ENCODE data around the gene MTG1.

Gene MTG1

DNA sequence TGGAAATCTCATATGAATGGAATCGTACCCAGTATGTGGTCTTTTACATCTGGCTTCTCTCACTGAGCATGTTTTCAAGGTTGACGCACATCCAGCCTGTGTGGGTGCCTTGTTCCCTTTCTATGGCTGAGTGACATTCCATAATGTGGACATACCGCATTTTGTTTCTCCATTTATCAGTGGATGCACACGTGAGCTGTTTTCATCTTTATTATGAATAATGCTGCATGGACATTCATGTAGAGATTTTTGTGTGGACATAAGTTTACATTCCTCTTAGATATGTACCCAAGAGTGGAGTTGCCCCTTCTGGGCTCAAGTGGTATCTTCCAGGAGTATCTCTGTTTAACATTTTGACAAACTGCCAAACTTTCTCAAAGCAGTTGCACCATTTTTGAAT lies 58.5 kb downstream of the MTG1 start:
- no peak for DNase-seq

DNA sequence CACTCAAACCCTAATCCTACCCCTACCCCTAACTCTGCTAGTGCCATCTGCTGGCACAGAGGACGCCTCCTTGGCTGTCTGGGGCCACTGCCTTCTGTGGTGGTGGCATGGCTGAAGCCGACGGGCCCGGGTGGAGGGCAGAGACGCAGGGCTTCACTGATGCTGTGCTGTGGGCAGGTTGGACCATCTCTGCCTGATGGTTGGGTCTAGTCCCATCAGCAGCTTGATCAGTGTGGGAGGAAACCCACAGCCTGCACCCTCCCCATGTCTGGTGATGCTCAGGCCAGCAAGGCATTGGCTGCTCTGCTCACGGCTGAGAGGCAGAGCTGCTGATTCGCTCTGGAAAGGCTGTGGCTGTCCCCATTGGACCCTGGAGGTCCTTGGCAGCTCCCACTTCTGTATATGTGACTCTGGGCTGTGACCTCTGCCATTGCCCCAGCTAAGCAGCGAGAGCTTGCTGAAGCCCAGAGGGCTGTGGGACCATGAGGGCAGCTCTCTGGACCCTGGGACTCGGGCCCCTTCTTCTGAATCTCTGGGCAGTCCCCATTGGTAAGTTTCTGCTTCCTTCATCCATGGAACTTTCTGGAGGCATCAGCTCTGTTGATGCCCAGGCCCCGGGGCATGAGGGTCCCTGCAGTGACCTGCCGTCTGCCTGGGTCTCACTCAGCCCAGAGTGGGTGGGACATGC lies 59.7 kb downstream of the MTG1 start, which contains the start of gene SCART1:
TSS of gene SCART1 (plus strand) at position 430 of the 688 bp plus-strand sequence. CDS start at position 483, 53 bp downstream.
- DNase-seq, result no peak

DNA sequence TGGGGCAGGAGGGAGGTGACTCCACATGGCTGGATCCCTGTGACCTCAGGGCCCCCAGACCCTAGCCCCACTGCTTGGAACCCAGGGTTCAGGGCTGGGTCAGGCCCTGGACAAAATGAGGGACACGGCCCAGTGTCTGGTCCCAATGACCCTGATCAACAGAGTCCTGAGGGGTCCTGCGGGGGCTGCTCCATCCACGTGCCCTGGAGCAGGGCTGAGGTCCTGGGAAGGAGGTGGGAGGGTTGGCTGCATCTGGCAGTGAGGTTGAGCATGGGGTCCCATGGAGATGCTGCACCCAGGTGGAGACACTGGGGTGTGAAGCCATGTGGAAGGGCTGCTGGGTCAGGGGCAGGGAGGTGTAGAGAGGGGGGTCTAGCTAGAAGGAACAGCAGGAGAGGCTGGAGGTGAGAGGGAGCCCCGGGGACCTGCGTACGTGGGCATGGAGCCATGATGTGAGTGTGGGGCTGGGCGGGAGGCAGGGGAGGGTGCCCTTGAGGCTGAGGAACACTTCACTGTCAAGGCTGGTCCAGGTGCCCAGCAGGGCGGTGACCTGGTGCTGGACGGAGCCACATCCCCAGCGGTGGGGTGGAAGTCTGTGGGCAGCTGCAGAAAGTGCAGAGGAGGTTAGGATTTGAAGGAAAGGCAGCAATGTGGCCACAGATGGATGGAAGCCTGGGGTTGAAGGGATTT lies 60.4 kb downstream of the MTG1 start:
- DNase-seq, result no peak

DNA sequence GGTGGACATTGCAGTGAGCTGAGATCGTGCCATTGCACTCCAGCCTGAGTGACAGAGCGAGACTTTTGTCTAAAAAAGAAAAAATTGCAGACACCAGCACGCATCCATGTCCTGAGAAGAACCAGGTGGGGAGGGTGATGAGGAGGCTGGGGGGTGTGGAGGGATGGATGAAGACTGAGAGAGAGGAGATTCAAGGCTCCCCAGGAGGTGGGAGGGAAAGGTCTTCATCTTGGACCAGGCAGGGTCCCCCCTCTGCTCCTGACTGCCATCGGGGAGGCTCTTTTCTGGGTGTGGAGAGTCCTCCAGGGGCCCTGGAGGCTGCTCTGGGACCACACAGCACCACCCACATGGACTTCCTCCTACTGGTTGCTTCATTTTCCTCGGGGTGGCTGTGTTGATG lies 61.2 kb downstream of the MTG1 start:
- no peak for DNase-seq

DNA sequence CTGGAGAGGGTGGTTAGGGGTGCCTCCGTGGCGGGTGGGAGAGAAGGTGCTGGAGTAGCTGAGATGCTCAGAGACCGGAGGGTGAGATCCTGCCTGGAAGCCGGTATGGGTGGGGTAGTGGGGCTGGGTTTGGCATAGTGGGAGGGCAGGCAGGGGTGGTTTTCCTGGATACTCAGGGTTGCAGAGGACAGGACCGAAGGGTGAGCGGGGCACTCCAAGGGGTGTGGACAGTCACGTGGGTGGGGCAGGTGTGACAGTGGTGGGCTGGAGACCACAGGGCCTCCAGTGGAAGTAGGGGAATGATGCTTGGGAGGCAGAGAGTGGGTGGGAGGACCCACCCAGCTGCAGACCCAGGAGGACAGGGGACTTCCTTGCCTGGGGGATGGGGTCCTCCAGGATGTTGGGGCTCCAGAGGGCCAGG lies 61.7 kb downstream of the MTG1 start:
- no peak for DNase-seq

DNA sequence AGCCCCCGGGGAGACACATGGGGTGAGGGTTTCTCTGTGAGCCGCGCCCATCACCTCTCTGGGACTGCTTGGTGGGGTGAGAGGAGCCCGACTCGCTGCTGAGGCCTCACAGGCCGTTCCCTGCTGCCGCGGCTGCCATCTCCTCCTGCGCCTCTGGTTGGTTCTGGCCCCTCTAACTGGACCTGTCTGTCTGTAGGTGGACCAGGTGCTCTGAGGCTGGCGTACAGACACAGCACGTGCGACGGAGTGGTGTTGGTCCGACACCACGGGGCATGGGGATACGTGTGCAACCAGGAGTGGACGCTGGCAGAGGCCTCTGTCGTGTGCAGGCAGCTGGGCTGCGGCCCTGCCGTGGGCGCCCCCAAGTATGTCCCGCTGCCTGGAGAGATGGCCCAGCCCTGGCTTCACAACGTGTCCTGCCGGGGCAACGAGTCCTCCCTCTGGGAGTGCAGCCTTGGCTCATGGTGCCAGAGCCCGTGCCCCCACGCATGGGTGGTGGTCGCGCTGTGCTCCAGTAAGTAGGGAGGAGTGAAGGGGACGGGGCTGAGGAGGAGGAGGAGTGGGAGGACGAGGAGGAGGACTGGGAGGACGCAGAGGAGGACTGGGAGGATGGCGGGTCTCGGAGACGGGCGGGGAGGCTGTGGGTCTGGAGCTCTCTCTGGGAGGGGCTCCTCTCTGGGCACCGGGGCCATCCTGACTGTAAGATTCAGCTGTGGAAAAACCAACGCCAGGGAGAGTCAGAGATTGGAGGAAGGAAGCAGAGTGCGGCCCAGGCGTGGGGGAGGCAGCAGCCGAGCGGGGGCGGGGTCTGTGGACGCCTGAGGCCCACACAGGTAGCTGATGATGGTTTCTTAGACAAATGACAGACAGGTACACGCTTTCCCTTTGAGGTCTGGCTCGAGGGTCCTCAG lies 62.3 kb downstream of the MTG1 start:
- no peak for DNase-seq

DNA sequence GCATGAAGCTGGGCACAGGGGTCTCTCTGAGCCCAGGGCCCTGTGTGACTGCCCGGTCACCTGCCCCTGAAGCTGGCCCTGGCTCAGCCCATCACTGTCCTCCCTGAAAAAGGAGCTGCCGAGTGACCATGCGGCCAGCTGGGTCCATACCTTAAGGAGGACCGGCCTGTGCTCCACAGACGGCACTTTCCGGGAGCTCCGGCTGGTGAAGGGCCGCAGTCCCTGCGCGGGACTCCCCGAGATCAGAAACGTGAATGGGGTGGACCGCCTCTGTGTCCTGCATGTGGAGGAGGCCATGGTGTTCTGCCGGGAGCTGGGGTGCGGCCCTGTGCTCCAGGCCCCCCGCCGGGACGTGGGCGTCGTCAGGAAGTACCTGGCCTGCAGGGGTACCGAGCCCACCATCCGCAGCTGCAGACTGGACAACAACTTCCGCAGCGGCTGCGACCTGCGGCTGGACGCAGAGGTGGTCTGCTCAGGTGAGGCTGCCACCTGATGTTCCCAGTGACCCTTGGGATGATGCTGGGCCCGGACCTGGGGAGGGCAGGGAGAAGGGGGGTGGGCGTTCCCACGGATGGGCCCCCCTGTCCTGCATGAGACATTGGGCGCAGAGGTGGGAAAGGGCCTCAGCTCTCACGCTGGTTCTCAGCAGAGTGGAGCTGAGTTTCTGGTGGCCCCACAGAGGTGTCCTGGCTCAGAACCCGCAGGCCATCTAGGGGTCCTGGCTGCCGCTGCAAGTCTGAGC lies 63.3 kb downstream of the MTG1 start:
- no peak for DNase-seq

DNA sequence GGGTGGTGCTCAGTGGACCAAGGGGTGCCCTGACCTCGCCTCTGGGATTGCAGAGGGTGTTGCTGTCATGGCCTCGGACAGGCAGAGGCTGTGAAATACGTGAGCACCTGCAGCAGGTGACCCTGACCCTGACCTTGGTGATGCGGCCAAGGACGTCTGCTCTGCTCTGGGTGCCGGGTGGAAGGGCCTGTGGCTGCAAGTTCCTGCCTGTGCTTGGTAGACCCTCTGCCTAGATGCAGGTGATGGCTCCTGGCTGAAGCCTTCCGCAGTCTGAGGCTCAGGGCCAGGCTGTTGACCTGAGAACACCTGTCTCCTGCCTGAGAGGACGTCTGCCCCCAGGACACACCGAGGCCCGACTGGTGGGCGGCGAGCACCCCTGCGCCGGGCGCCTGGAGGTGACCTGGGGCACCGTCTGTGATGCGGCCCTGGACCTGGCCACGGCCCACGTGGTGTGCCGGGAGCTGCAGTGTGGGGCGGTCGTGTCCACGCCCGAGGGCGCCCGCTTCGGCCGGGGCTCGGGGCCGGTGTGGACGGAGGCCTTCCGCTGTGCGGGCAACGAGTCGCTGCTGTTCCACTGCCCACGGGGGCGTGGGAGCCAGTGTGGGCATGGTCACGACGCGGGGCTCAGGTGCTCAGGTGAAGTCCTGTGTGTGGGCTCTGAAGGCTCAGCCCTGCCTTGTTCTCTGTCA lies 64.2 kb downstream of the MTG1 start:
- DNase-seq, result no peak

DNA sequence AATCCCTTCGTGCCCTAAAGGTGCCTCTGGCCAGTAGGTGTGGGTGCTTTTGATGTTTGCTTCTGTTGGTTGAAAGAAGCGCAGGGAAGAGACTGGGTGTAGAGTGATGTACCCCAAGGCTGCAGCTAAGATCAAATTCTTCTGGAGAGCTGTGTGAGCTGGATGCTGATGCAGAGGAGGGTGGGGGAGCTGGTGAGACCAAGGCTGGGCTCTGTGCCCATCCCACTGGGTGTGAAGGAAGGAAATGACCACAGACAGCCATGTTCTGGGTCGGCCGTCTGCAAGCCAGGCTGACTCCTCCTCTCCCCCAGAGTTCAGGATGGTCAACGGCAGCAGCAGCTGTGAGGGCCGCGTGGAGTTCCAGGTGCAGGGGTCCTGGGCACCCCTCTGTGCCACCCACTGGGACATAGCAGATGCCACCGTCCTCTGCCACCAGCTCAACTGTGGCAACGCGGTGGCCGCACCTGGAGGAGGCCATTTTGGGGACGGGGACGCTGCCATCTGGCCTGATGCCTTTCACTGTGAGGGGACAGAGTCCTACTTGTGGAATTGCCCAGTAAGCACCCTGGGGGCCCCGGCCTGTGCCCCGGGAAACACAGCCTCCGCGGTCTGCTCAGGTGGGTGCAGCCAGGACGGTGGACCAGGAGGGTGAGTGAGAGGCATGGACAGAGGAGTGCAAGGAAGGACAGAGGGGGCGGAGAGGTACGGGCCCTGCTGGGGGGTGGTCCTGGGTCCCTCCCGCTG lies 64.9 kb downstream of the MTG1 start:
- no peak for DNase-seq

DNA sequence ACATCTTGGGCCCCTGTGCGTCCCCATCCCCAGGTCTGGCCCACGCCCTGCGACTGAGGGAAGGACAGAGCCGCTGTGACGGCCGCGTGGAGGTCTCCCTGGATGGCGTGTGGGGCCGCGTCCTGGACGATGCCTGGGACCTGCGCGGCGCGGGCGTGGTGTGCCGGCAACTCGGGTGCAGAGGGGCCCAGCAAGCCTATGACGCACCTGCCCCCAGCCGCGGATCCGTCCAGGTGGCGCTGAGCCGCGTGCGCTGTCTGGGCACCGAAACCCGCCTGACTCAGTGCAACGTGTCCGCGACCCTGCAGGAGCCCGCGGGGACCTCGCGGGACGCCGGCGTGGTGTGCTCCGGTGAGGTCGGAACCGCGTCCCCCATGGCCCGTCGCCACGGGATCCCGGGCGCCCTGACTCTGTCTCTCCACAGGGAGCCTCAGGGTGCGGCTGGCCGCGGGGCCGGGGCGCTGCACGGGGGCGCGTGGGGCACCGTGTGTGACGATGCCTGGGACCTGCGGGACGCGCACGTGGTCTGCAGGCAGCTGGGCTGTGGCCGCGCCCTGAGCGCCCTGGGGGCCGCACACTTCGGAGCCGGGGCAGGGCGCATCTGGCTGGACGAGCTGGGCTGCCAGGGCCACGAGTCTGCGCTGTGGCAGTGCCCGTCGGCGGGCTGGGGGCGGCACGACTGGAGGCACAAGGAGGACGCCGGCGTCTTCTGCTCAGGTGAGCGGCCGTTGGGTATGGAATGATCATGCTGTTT lies 65.7 kb downstream of the MTG1 start:
- DNase-seq, result no peak

DNA sequence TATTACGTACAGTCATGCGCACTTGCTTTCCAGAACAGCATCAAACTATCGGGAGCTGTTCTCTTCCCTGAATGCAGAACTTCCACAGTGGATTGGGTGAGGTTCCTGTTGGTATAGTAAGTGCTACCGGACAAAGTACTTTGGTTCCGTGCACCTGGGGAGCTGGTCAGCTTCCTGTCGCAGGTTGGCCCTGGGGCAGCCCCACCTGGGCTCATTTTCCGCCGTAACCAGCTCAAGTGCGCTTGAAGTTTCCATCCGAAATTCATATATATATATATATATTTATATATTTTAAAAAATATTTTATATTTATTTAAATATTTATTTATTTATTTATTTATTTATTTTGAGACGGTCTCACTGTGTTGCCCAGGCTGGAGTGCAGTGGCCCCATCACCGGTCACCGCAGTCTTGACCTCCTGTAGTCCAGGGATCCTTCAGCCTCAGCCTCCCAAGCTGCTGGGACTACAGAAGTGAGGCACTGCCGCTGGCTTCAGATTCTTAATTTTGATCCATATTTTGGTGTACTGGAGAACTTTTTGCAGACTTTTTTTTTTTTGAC lies 66.3 kb downstream of the MTG1 start:
- no peak for DNase-seq

DNA sequence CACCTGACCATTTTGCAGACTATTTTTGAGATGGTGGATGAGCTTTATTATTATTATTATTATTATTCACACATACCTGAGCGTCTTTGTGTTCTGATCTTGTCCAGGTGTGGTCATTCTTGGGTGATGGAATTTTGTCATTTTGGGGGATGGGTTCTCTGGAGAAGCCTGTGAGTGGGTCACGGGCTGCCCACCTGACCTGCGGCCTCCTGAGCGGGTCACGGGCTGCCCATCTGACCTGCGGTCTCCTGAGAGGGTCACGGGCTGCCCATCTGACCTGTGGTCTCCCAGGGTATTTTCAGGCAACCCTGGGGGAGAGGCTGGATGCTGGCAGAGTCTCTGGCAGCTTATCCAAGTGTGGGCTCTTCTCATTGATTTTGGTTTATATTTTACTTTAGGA lies 67.1 kb downstream of the MTG1 start:
- no peak for DNase-seq

DNA sequence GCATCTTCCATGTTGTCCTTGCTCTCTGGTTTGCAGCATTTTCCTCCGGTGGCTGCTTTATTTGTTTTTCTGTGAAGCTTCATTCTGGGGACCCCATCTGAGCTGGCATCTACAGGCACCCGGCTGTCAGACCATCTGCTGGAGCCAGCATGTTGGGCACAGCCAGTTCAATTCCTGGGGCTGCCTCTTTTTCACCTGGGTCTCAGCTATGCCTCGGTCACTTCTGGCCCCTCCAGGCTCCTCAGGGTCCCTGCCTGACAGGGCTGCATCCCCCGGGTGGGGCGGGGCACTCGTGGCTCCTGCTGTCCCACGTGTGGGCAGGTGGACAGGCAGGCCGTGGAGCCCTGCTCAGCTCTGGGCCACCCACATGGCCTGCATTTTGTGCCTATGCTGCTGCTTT lies 67.9 kb downstream of the MTG1 start:
- no peak for DNase-seq

DNA sequence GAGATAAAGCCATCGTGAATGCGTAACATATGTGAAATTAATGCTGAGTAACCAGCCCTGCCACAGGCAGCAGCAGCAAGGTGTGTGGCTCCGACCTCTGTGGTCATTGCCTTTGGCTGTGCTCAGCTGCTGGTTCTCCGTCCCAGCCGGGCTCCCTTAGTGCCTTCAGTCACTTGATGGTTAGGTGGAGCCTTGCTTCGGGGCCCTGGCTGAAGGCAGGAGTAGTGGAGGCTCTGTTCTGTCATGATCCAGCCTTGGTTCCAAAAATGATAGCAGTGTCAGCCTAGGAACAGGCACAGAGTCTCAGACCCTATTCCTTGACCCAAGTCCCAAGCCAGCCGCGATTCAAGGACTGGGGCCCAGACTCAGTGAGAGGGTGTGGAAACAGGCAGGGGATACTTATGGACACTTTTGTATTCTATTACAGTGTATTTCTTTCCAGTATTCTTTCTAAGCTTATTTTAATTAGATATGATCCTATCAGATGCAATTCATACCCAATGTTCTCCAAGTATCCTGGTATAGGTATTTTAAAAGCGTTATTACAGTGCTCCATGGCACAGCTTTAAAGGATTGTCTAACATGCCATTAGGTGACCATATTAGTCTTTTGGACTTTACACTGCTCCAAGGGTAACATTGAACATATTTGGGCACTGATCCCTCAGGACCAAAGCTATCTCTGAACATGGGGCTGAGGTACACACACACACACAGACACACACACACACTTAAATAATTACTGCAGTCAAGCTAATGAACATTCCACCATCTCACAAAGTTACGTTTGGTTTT lies 68.8 kb downstream of the MTG1 start:
- DNase-seq, result no peak

DNA sequence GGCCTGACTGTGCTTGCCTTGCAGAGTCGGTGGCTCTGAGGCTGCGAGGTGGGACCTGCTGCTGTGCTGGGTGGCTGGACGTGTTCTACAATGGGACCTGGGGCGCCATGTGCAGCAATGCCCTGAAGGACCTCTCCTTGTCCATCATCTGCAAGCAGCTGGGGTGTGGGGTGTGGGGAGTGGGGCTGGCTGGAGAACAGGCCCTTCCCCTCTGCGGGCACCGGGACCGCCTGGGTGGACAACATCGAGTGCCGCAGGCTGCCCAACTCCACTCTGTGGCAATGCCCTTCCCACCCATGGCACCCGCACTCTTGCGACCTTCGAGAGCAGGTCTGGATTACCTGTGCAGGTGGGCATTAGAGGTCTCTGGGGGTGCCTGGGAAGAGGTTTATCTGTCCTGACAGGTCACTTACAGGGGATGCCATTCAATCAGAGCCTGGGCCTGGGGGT lies 70.7 kb downstream of the MTG1 start:
- DNase-seq, result no peak

DNA sequence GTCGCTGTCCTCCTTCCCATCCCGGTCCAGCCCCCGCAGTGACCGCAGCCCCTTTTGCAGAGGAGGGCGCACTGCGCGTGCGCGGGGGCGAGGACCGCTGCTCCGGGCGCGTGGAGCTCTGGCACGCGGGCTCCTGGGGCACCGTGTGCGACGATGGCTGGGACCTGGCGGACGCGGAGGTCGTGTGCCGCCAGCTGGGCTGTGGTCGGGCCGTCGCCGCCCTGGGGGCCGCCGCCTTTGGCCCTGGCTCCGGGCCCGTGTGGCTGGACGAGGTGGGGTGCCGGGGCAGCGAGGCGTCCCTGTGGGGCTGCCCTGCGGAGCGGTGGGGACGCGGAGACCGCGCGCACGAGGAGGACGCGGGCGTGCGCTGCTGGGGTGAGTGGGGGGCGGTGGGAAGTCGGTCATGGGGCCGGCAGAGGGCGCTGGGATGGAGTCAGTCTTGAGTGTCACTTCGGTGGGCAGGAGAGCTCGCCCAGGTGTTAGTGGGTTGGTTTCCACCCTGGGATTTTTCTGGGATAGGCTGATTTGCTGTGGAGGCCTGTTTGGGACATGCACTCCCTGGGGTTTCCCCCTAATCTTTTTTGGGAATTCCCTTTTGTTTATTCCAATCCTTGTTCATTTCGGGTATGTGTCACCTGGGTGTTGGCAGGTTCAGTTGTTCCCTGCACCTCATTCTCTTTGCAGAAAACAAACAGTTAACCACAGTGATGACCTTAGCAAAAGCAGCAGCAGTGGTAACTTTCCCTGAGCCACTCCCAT lies 71.4 kb downstream of the MTG1 start:
- no peak for DNase-seq

DNA sequence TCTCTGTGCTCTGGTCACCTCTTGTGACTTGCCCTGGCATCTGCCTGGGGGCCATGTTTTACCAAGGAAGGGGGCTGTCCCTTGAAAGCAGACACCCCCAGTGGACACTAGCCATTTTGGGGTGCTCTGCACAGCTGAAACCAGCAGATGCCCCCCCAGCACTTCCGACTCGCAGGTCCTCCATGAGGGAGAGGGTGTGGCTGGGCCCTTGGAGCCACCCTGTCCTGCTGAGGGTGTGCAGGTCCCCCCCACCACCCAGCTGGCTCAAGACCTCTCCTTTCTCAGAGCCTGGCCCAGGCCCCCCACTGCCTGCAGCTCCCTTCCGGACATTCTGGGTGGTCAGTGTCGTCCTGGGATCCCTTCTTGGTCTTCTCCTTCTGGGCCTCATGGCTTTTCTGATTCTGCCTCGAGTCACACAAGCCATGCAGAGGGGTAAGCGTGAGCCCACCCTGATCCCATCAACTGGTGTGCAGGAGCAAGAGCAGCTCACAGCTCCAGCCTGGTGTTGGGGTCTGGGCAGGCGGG lies 72.1 kb downstream of the MTG1 start:
- no peak for DNase-seq

DNA sequence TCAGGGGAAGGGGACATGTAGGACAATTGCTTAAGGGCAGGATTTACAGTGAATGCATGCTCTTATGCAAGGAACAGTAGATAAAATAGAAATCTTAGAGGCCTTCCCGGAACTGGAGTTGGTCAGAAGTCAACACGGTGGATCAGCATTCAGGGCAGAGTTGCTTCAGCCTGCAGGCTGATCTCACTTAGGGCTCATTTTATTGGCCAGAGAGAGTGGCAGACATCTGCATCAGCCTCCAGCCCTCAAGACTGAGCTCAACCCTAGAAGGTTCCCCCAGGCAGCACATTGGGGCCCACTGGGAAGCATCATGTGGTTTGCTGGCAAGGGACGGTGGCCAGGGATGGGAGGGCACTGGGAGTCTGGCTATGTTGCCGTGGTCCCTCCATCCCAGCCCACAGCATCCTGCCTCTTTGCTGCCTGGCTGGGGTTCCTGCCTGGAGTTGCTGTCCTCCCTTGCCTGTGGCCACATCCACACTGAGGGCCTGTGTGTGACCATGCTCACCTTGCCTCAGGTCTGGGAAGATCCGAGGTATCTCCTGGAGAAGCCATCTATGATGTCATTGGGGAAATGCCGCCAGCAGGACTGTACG lies 72.8 kb downstream of the MTG1 start:
- no peak for DNase-seq

Measured in fibroblast of skin of scalp (primary cell).